K562 (cell line): ENCODE data around the gene NDST4. TPM values are rescaled to one million over a fixed set of nuclear protein-coding genes. Genes with fewer than 3 reads are reported as not detected.

ENCODE experiments used
- ATAC-seq: fragments of 200-7000 bp; cut with Tn5 transposase; 3 replicates; pipeline ENCODE4 v1.9.1; 2020; ENCODE audit warnings: moderate library complexity
- BruUV-seq: library from RNA; stranded (reverse); fragments of 400-500 nt; replicated peaks from 2 replicates; lab custom pipeline; 2021; lab: Mats Ljungman, UMichigan
- CTCF ChIA-PET: fragments of 300-600 bp; formaldehyde crosslinking; extraction: SDS; loops from one replicate; lab custom pipeline; 2021; ENCODE audit warnings: low intra/inter-chr PET ratio; lab: Yijun Ruan, JAX
- POLR2A ChIA-PET: fragments of 300-600, 350-650 bp; sonication (Branson Sonifier 250); formaldehyde crosslinking; extraction: SDS; loops from one replicate; lab custom pipeline; 2021; ENCODE audit warnings: antibody characterized with exemption, inconsistent platforms; lab: Yijun Ruan, JAX
- DNase-seq, 4 experiments: peaks; one replicate each; pipeline versions ENCODE4 v3.0.0 to v3.0.0-alpha.2; 2011 to 2018; ENCODE audit warnings: low spot score in 3 of 4, mixed read lengths in 3 of 4; ENCODE audit errors: extremely low read depth in 1 of 4
- FAIRE-seq: peaks from 2 replicates; lab custom pipeline; 2011; peaks lifted over from hg19 to GRCh38; lab: Jason Lieb, UNC
- H2AFZ ChIP-seq: 2 replicates; pipeline ENCODE4 v1.6.0; 2011; ENCODE audit warnings: low read depth, low read length, control low read depth, inconsistent platforms
- H3K27ac ChIP-seq: fragments of 200-600 bp; 3 replicates; pipeline ENCODE4 v1.8.0; 2011; ENCODE audit warnings: low read depth, mild to moderate bottlenecking, control low read depth, inconsistent platforms, low read length, moderate library complexity, mixed read lengths; ENCODE audit errors: extremely low read depth
- H3K27me3 ChIP-seq, 2 experiments: fragments of 300-600 bp in 1 of 2; 2 replicates in 1 of 2; 3 replicates in 1 of 2; pipeline versions ENCODE4 v1.6.0 to v1.8.0; 2011; ENCODE audit warnings: inconsistent platforms in 2 of 2, low read length in 2 of 2, mild to moderate bottlenecking in 1 of 2, mixed read lengths in 1 of 2, moderate library complexity in 1 of 2; ENCODE audit not compliant: control insufficient read depth in 2 of 2, insufficient read depth in 2 of 2
- H3K36me3 ChIP-seq: fragments of 300-600 bp; 3 replicates; pipeline ENCODE4 v1.8.0; 2011; ENCODE audit warnings: mild to moderate bottlenecking, low read length, inconsistent platforms; ENCODE audit not compliant: control insufficient read depth, insufficient read depth
- H3K4me1 ChIP-seq, 2 experiments: fragments of 200-600 bp in 1 of 2; replicated peaks in 1 of 2; 2 replicates in 1 of 2; 3 replicates in 1 of 2; pipeline versions ENCODE4 v1.5.1 to v1.8.0; 2011; ENCODE audit warnings: inconsistent platforms in 2 of 2, low read length in 2 of 2, mild to moderate bottlenecking in 1 of 2, mixed read lengths in 1 of 2, moderate library complexity in 1 of 2; ENCODE audit not compliant: control insufficient read depth in 2 of 2, insufficient read depth in 2 of 2
- H3K4me2 ChIP-seq: 2 replicates; pipeline ENCODE4 v1.6.1; 2011; ENCODE audit warnings: low read length, control low read depth, inconsistent platforms, mixed read lengths; ENCODE audit not compliant: insufficient read depth
- H3K4me3 ChIP-seq: fragments of 200-600 bp; sonication (generic), shearing (Covaris generic); 2 replicates; pipeline ENCODE4 v1.5.1; 2016; ENCODE audit warnings: control low read depth, inconsistent platforms
- H3K79me2 ChIP-seq: fragments of 200-600 bp; 3 replicates; pipeline ENCODE4 v1.8.0; 2011; ENCODE audit warnings: low read length, inconsistent platforms; ENCODE audit not compliant: control insufficient read depth, insufficient read depth
- H3K9ac ChIP-seq, 2 experiments: 2 replicates each; pipeline versions ENCODE4 v1.6.0 to v1.6.1; 2011; ENCODE audit warnings: low read depth in 2 of 2, low read length in 2 of 2, control low read depth in 1 of 2, inconsistent platforms in 1 of 2, mild to moderate bottlenecking in 1 of 2, mixed read lengths in 1 of 2; ENCODE audit not compliant: insufficient read depth in 1 of 2
- H3K9me1 ChIP-seq: one replicate; pipeline ENCODE4 v1.6.0; 2011; ENCODE audit warnings: inconsistent platforms, mild to moderate bottlenecking, low read length, moderate library complexity; ENCODE audit not compliant: control insufficient read depth, insufficient read depth
- H3K9me3 ChIP-seq: replicated peaks from 2 replicates; pipeline ENCODE4 v1.5.1; 2011; ENCODE audit warnings: low read depth, low read length, inconsistent platforms; ENCODE audit not compliant: control insufficient read depth, insufficient read depth
- H4K20me1 ChIP-seq: replicated peaks from 2 replicates; pipeline ENCODE4 v1.6.1; 2011; ENCODE audit warnings: low read length, inconsistent platforms, mixed read lengths; ENCODE audit not compliant: control insufficient read depth, insufficient read depth
- BDP1 ChIP-seq: IDR thresholded peaks from 3 replicates; pipeline ENCODE4 v1.6.1; 2011; ENCODE audit not compliant: insufficient read length, insufficient read depth
- C11orf30 ChIP-seq: fragments of 450-650 bp; IDR thresholded peaks from 2 replicates; pipeline ENCODE4 v1.6.1; 2016; ENCODE audit warnings: low read depth, mild to moderate bottlenecking
- CREB5 ChIP-seq: fragments of 250-450 bp; sonication (Bioruptor Pico); IDR thresholded peaks from 2 replicates; pipeline ENCODE4 v1.5.0; 2020; ENCODE audit warnings: mild to moderate bottlenecking
- ESRRB ChIP-seq: fragments of 250-450 bp; sonication (Bioruptor Pico); IDR thresholded peaks from 2 replicates; pipeline ENCODE4 v1.5.0; 2020; ENCODE audit warnings: mild to moderate bottlenecking, moderate library complexity, borderline replicate concordance
- FOXK1 ChIP-seq: sonication (generic); formaldehyde crosslinking; IDR thresholded peaks from 2 replicates; pipeline ENCODE4 v1.8.0; 2022; ENCODE audit warnings: missing genetic modification reagents, mild to moderate bottlenecking, borderline replicate concordance
- HDAC3 ChIP-seq: fragments of 450-650 bp; IDR thresholded peaks from 2 replicates; pipeline ENCODE4 v1.6.1; 2018; ENCODE audit warnings: borderline replicate concordance, mild to moderate bottlenecking, moderate library complexity; ENCODE audit not compliant: partially characterized antibody
- KAT8 ChIP-seq: fragments of 450-650 bp; IDR thresholded peaks from 2 replicates; pipeline ENCODE4 v1.6.1; 2016; ENCODE audit warnings: low read depth, mild to moderate bottlenecking
- SMARCA4 ChIP-seq: fragments of 450-650 bp; IDR thresholded peaks from 2 replicates; pipeline ENCODE4 v1.6.1; 2016
- SUPT5H ChIP-seq: fragments of 450-650 bp; IDR thresholded peaks from 2 replicates; pipeline ENCODE4 v1.6.1; 2016
- THRAP3 ChIP-seq: fragments of 450-650 bp; IDR thresholded peaks from 2 replicates; pipeline ENCODE4 v1.6.1; 2016; ENCODE audit warnings: mild to moderate bottlenecking, inconsistent platforms, borderline replicate concordance
- ZBTB43 ChIP-seq: sonication (generic); formaldehyde crosslinking; IDR thresholded peaks from 2 replicates; pipeline ENCODE4 v1.8.0; 2023; ENCODE audit warnings: mild to moderate bottlenecking, missing genetic modification reagents
- ZKSCAN3 ChIP-seq: fragments of 250-450 bp; sonication (Bioruptor Pico); IDR thresholded peaks from 2 replicates; pipeline ENCODE4 v1.4.0; 2020
- ZNF165 ChIP-seq: fragments of 250-450 bp; sonication (Bioruptor Pico); IDR thresholded peaks from 2 replicates; pipeline ENCODE4 v1.4.0; 2020; ENCODE audit warnings: borderline replicate concordance
- ZNF224 ChIP-seq: sonication (generic); formaldehyde crosslinking; IDR thresholded peaks from 2 replicates; pipeline ENCODE4 v1.8.0; 2022; ENCODE audit warnings: mild to moderate bottlenecking, missing genetic modification reagents
- ZNF609 ChIP-seq: sonication (generic); formaldehyde crosslinking; IDR thresholded peaks from 2 replicates; pipeline ENCODE4 v1.8.1; 2023; ENCODE audit warnings: missing genetic modification reagents, mild to moderate bottlenecking, borderline replicate concordance
- ZNF740 ChIP-seq, 3 experiments: fragments of 200-800 bp in 1 of 3; sonication (Bioruptor generic) in 1 of 3; sonication (generic) in 1 of 3; formaldehyde crosslinking in 1 of 3; IDR thresholded peaks; 2 replicates each; pipeline versions ENCODE4 v1.6.1 to v1.8.0; 2016 to 2022; ENCODE audit warnings: mild to moderate bottlenecking in 2 of 3, missing compliant biosample characterization in 2 of 3, missing genetic modification characterization in 2 of 3, missing genetic modification reagents in 1 of 3
- WGBS: fragments of 100-300 bp; shearing (Covaris generic); methylation state at CpG from one replicate; pipeline ENCODE4 v1.1.6; 2016; ENCODE audit warnings: low coverage, mixed read lengths; ENCODE audit not compliant: insufficient coverage; ENCODE audit errors: missing lambda C conversion rate; 5-methylcytosine and 5-hydroxymethylcytosine counted together
- in situ Hi-C: fragments of 300-500 bp; cut with MboI; formaldehyde crosslinking; loops from 4 replicates; pipeline ENCODE4 v1.15.0; 2018; ENCODE audit warnings: inconsistent platforms, mixed read lengths
- intact Hi-C: fragments of 100-400 bp; cut with micrococcal nuclease; formaldehyde crosslinking; loops from 2 replicates; pipeline ENCODE4 v1.14.2; 2022
- polyA plus RNA-seq, 8 experiments: library from polyadenylated mRNA; depleted of rRNA in 4 of 8; stranded (reverse) in 5 of 8; unstranded in 3 of 8; fragments of >200 nt; fragmentation: Nextera tagmentation in 2 of 8; fragmentation: Illumina TruSeq in 1 of 8; extraction: Ambion mirVana in 2 of 8; extraction: Trizol in 1 of 8; gene quantifications; 2 replicates each; pipeline versions ENCODE4 v1.2.1 to v1.2.3, GENCODE V29; 2011 to 2014; ENCODE audit warnings: inconsistent platforms in 1 of 8, missing spikeins in 1 of 8
- total RNA-seq, 7 experiments: library from RNA; depleted of rRNA in 6 of 7; stranded (reverse); fragments of >200 nt in 6 of 7; fragmentation: Illumina TruSeq in 2 of 7; extraction: Trizol in 2 of 7; gene quantifications; 2 replicates each; pipeline versions ENCODE4 v1.2.1 to v1.2.3, GENCODE V29; 2011 to 2021; ENCODE audit warnings: low replicate concordance in 1 of 7

The NDST4 gene
- total and polyA plus RNA-seq, 9 of the 15 experiments (the other 6 are each of a cell fraction or from before 2014, with no cell fraction given): not detected

- BruUV-seq: no TSS peak
- ChIA-PET CTCF (no interaction called here), POLR2A (no interaction called here)
- H3K9ac ChIP-seq: no peak overlapping the region
- no peak overlapping the region for H3K4me3 ChIP-seq
- intact Hi-C loops: no loop called here
- no peaks in the 10 kb centered on the region for H3K27me3 ChIP-seq
- H3K36me3 ChIP-seq: no peaks in the 10 kb centered on the region
- H3K27ac ChIP-seq: no peak overlapping the region
- no peak overlapping the region for H2AFZ ChIP-seq
- no peaks in the 10 kb centered on the region for H3K9me3 ChIP-seq
- FAIRE-seq: no peak
- no peaks in the 10 kb centered on the region for H3K4me1 ChIP-seq
- in situ Hi-C loops: no loop called here
- no peak for ATAC-seq
- no peak overlapping the region for H3K4me2 ChIP-seq
- H3K79me2 ChIP-seq: no peaks in the 10 kb centered on the region
- 0% methylated on average over 2 of the region's 2 CpGs for WGBS
- no peak for DNase-seq
- no peaks in the 10 kb centered on the region for H3K9me1 ChIP-seq
- no peaks in the 10 kb centered on the region for H4K20me1 ChIP-seq
- no peak for TF ChIP-seq CREB5 (CRISPR knock-in tag)
- TF ChIP-seq ZNF224 (CRISPR knock-in tag): no peak
- no peak for TF ChIP-seq KAT8
- no peak for TF ChIP-seq THRAP3
- no peak for TF ChIP-seq ZNF609 (CRISPR knock-in tag)
- no peak for TF ChIP-seq ZKSCAN3 (CRISPR knock-in tag)
- no peak for TF ChIP-seq ESRRB (CRISPR knock-in tag)
- TF ChIP-seq BDP1: no peak
- no peak for TF ChIP-seq SMARCA4
- TF ChIP-seq ZBTB43 (CRISPR knock-in tag): no peak
- no peak for TF ChIP-seq ZNF740 (CRISPR knock-in tag; IDR thresholded peaks at IDR 0.05)
- TF ChIP-seq ZNF740 (tag; IDR thresholded peaks at IDR 0.05): no peak
- no peak for TF ChIP-seq FOXK1
- no peak for TF ChIP-seq C11orf30
- TF ChIP-seq HDAC3: no peak
- no peak for TF ChIP-seq SUPT5H
- TF ChIP-seq ZNF165 (CRISPR knock-in tag): no peak
Observed at GRCh38 chr4:114941503-114941902, 171.9 kb downstream of the NDST4 start.
